Activated T-helper 1 cell treated with Interleukin-2 at 50 U/mL for 16 hours (primary cell): ENCODE data around the gene B9D2.
"Not testable (repeated sequence)": the region's sequence is repeated elsewhere in the genome, so short reads cannot be mapped to it uniquely, and the experiment has no call there.

Experiments used
- DNase-seq: peaks from one replicate; pipeline ENCODE4 v3.0.0-alpha.2; 2020; ENCODE audit warnings: low read depth

Gene B9D2

GRCh38 chr19:41391618-41392017 lies 27.7 kb upstream of the B9D2 start:
- no peak for DNase-seq

GRCh38 chr19:41386442-41386841 lies 22.5 kb upstream of the B9D2 start:
- no peak for DNase-seq

GRCh38 chr19:41384351-41384750 lies 20.4 kb upstream of the B9D2 start:
- no peak for DNase-seq

- not testable (repeated sequence) for DNase-seq
Observed at GRCh38 chr19:41381536-41381935, 17.6 kb upstream of the B9D2 start.

GRCh38 chr19:41377977-41378709 lies 14.2 kb upstream of the B9D2 start:
- no peak for DNase-seq

GRCh38 chr19:41376998-41377365 lies 13.0 kb upstream of the B9D2 start:
- no peak for DNase-seq

GRCh38 chr19:41376241-41376997 lies 12.5 kb upstream of the B9D2 start, which contains the start of gene TMEM91:
TSS of gene TMEM91 (plus strand) at chr19:41376533. CDS start at chr19:41378310, 1,777 bp downstream.
- no peak for DNase-seq

GRCh38 chr19:41373993-41374392 lies 10.0 kb upstream of the B9D2 start:
- no peak for DNase-seq

- no peak for DNase-seq
Observed at GRCh38 chr19:41372501-41372900, 8.6 kb upstream of the B9D2 start.

GRCh38 chr19:41371541-41371940 lies 7.6 kb upstream of the B9D2 start:
- no peak for DNase-seq

GRCh38 chr19:41371119-41371518 lies 7.2 kb upstream of the B9D2 start:
- not testable (repeated sequence) for DNase-seq

- no peak for DNase-seq
Observed at GRCh38 chr19:41369769-41370168, 5.8 kb upstream of the B9D2 start.

GRCh38 chr19:41367848-41368301 lies 3.9 kb upstream of the B9D2 start:
- DNase-seq = no peak

- no peak for DNase-seq
Observed at GRCh38 chr19:41366089-41366488, 2.1 kb upstream of the B9D2 start.

- no peak for DNase-seq
Observed at GRCh38 chr19:41364524-41365391, 809 bp upstream of the B9D2 start.

- no peak for DNase-seq
Observed at GRCh38 chr19:41363371-41363752, 587 bp downstream of the B9D2 start.

GRCh38 chr19:41362143-41362847 lies 1.7 kb downstream of the B9D2 start:
- no peak for DNase-seq

- no peak for DNase-seq
Observed at GRCh38 chr19:41359741-41360140, 4.2 kb downstream of the B9D2 start.

GRCh38 chr19:41357746-41358145 lies 6.2 kb downstream of the B9D2 start:
- DNase-seq = no peak

GRCh38 chr19:41356984-41357739 lies 6.8 kb downstream of the B9D2 start:
- DNase-seq = no peak

- DNase-seq = no peak
Observed at GRCh38 chr19:41355802-41356201, 8.1 kb downstream of the B9D2 start.
